Activated T-helper 1 cell treated with anti-CD3 and anti-CD28 coated beads, Interleukin-2, amount 50 U/mL, for 16 hours (primary cell): ENCODE results near the gene SPAG6.

ENCODE experiments used
- DNase-seq, 2 donors: peaks; one replicate each; pipeline ENCODE4 v3.0.0-alpha.2; 2020; ENCODE audit warnings: low read depth in 1 of 2, low spot score in 1 of 2

SPAG6 gene

GRCh38 chr10:22321924-22322640 is 23.2 kb upstream of the SPAG6 start:
- no peak for DNase-seq

- DNase-seq, result no peak
Measured at GRCh38 chr10:22322641-22323160, 22.6 kb upstream of the SPAG6 start.

GRCh38 chr10:22323538-22324305 is 21.6 kb upstream of the SPAG6 start:
- no peak for DNase-seq

GRCh38 chr10:22324413-22324812 is 20.9 kb upstream of the SPAG6 start:
- no peak for DNase-seq

GRCh38 chr10:22324893-22325271 is 20.4 kb upstream of the SPAG6 start:
- no peak for DNase-seq

- DNase-seq, result peak; percentile 47 to 66
Measured at GRCh38 chr10:22325272-22326144, 19.8 kb upstream of the SPAG6 start.

GRCh38 chr10:22326145-22326702 is 19.1 kb upstream of the SPAG6 start:
- no peak for DNase-seq

- no peak for DNase-seq
Measured at GRCh38 chr10:22329150-22329549, 16.1 kb upstream of the SPAG6 start.

GRCh38 chr10:22332116-22332692 is 13.1 kb upstream of the SPAG6 start:
- no peak for DNase-seq

- no peak for DNase-seq
Measured at GRCh38 chr10:22333167-22333974, 11.9 kb upstream of the SPAG6 start.

- DNase-seq, result no peak
Measured at GRCh38 chr10:22333975-22334282, 11.4 kb upstream of the SPAG6 start.

GRCh38 chr10:22334414-22335172 is 10.7 kb upstream of the SPAG6 start:
- no peak for DNase-seq

- peak; percentile 35 to 47 for DNase-seq
Measured at GRCh38 chr10:22335173-22335933, 9.9 kb upstream of the SPAG6 start.

GRCh38 chr10:22338185-22338900 is 7.0 kb upstream of the SPAG6 start:
- DNase-seq, result no peak

GRCh38 chr10:22338931-22339330 is 6.4 kb upstream of the SPAG6 start:
- no peak for DNase-seq

GRCh38 chr10:22339761-22340328 is 5.5 kb upstream of the SPAG6 start:
- DNase-seq, result no peak

- peak; percentile 16 to 42 for DNase-seq
Measured at GRCh38 chr10:22340329-22341189, 4.7 kb upstream of the SPAG6 start.
